HG03108 (cell line): ENCODE measurements around the gene PYHIN1.

Experiments used
- ATAC-seq: cut with Tn5 transposase; IDR thresholded peaks from one replicate; pipeline ENCODE4 v1.9.1; 2021; ENCODE audit warnings: moderate library complexity; ENCODE audit not compliant: unreplicated experiment

Gene PYHIN1

GRCh38 chr1:159011751-159012150 lies 80.4 kb downstream of the PYHIN1 start:
- no peak for ATAC-seq

- peak; percentile 21 for ATAC-seq
These were observed 81.1 kb downstream of the PYHIN1 start for GRCh38 chr1:159012495-159012894.

- ATAC-seq = no peak
These were observed 82.7 kb downstream of the PYHIN1 start for GRCh38 chr1:159014003-159014571.

GRCh38 chr1:159014851-159015250 lies 83.5 kb downstream of the PYHIN1 start:
- ATAC-seq = no peak

- peak; percentile 95 for ATAC-seq
These were observed 84.1 kb downstream of the PYHIN1 start for GRCh38 chr1:159015440-159015909.

GRCh38 chr1:159023723-159024122 lies 92.4 kb downstream of the PYHIN1 start:
- no peak for ATAC-seq

GRCh38 chr1:159025043-159025442 lies 93.7 kb downstream of the PYHIN1 start:
- ATAC-seq = no peak
